DOHH2 (cell line): Measurements from ENCODE around the gene CCDC85B.

Source experiments
- H3F3A ChIP-seq: fragments of 200-600 bp; sonication (generic), shearing (Covaris generic); 2 replicates; pipeline ENCODE4 v1.6.0; 2016; ENCODE audit warnings: antibody characterized with exemption, mild to moderate bottlenecking; ENCODE audit not compliant: control insufficient read depth, insufficient read depth
- H3K27ac ChIP-seq: fragments of 200-600 bp; sonication (generic); 2 replicates; pipeline ENCODE4 v1.5.1; 2014; ENCODE audit warnings: low read depth, mild to moderate bottlenecking, low read length, moderate library complexity
- H3K27me3 ChIP-seq: fragments of 200-600 bp; sonication (generic); 2 replicates; pipeline ENCODE4 v1.6.1; 2014; ENCODE audit warnings: mild to moderate bottlenecking, low read length, mixed read lengths; ENCODE audit not compliant: control insufficient read depth
- H3K36me3 ChIP-seq: fragments of 200-600 bp; sonication (generic); 2 replicates; pipeline ENCODE4 v1.6.1; 2014; ENCODE audit warnings: mild to moderate bottlenecking, low read length, moderate library complexity, mixed read lengths; ENCODE audit not compliant: control insufficient read depth
- H3K4me1 ChIP-seq: fragments of 200-600 bp; sonication (generic); 2 replicates; pipeline ENCODE4 v1.6.1; 2014; ENCODE audit warnings: mild to moderate bottlenecking, low read length, mixed read lengths; ENCODE audit not compliant: control insufficient read depth
- H3K4me2 ChIP-seq: fragments of 200-600 bp; sonication (generic); 2 replicates; pipeline ENCODE4 v1.6.0; 2014; ENCODE audit warnings: mild to moderate bottlenecking, low read length, moderate library complexity
- H3K4me3 ChIP-seq: fragments of 200-600 bp; sonication (generic); 2 replicates; pipeline ENCODE4 v1.5.1; 2014; ENCODE audit warnings: mild to moderate bottlenecking, low read length, mixed read lengths
- H3K79me2 ChIP-seq: fragments of 200-600 bp; sonication (generic); 2 replicates; pipeline ENCODE4 v1.6.1; 2014; ENCODE audit warnings: mild to moderate bottlenecking, low read length, mixed read lengths; ENCODE audit not compliant: control insufficient read depth
- H3K9me2 ChIP-seq: fragments of 200-600 bp; sonication (generic); replicated peaks from 2 replicates; pipeline ENCODE4 v1.6.1; 2014; ENCODE audit warnings: mild to moderate bottlenecking, low read length, mixed read lengths; ENCODE audit not compliant: control insufficient read depth
- H3K9me3 ChIP-seq: fragments of 200-600 bp; sonication (generic); 2 replicates; pipeline ENCODE4 v1.6.1; 2014; ENCODE audit warnings: antibody characterized with exemption, low read length, mixed read lengths; ENCODE audit not compliant: control insufficient read depth, insufficient read depth
- H4K20me1 ChIP-seq: fragments of 200-600 bp; sonication (generic); 2 replicates; pipeline ENCODE4 v1.6.0; 2014; ENCODE audit warnings: low read depth, mild to moderate bottlenecking, antibody characterized with exemption, low read length, moderate library complexity; ENCODE audit not compliant: control insufficient read depth, insufficient read depth
- CTCF ChIP-seq: fragments of 200-600 bp; sonication (generic); IDR thresholded peaks from one replicate; pipeline ENCODE4 v1.5.1; 2014; ENCODE audit warnings: antibody characterized with exemption, mild to moderate bottlenecking, low read depth, low read length; ENCODE audit not compliant: poor library complexity, severe bottlenecking
- EZH2phosphoT487 ChIP-seq: fragments of 200-600 bp; sonication (generic); IDR thresholded peaks from 2 replicates; pipeline ENCODE4 v1.6.1; 2017; ENCODE audit warnings: borderline replicate concordance, mild to moderate bottlenecking, antibody characterized with exemption, low read length, moderate library complexity, mixed read lengths

The CCDC85B gene

GRCh38 chr11:65919141-65919572, 28.7 kb downstream of the CCDC85B start, which contains the start of gene DRAP1:
TSS of gene DRAP1 (plus strand) at chr11:65919426. CDS start at chr11:65919502, 76 bp downstream.
- Histone ChIP-seq H3K79me2 (peaks cover 22% of the 10 kb centered on the region), H3F3A (no peaks in the 10 kb centered on the region), H4K20me1 (no peaks in the 10 kb centered on the region)

GRCh38 chr11:65919573-65920371, 29.3 kb downstream of the CCDC85B start:
- H3K9me3 ChIP-seq = no peaks in the 10 kb centered on the region
- peaks cover 22% of the 10 kb centered on the region for H3K79me2 ChIP-seq
- H3K27me3 ChIP-seq = no peaks in the 10 kb centered on the region
- H3F3A ChIP-seq = no peaks in the 10 kb centered on the region
- no peaks in the 10 kb centered on the region for H3K9me2 ChIP-seq
- H3K4me1 ChIP-seq = peaks cover 23% of the 10 kb centered on the region
- peak overlapping the region; percentile 82 for H3K4me3 ChIP-seq
- H4K20me1 ChIP-seq = no peaks in the 10 kb centered on the region
- TF ChIP-seq CTCF (no peak), EZH2phosphoT487 (no peak)
- H3K36me3 ChIP-seq = peaks cover 4% of the 10 kb centered on the region; the same call in 1 of the 2 replicates
- H3K27ac ChIP-seq = no peak overlapping the region
- peak overlapping the region; percentile 77 for H3K4me2 ChIP-seq

More at GRCh38 chr11:65919141-65919572, 28.7 kb downstream of the CCDC85B start, which contains the start of gene DRAP1:
- Histone ChIP-seq H3K36me3 (peaks cover 4% of the 10 kb centered on the region; the same call in 1 of the 2 replicates), H3K4me3 (peak within 1 kb of the TSS; percentile 91), H3K27ac (no peak within 1 kb of the TSS; the same call in 1 of the 2 replicates), H3K9me2 (no peaks in the 10 kb centered on the region), H3K27me3 (no peaks in the 10 kb centered on the region), H3K4me2 (peak within 1 kb of the TSS; percentile 90), H3K4me1 (peaks cover 23% of the 10 kb centered on the region), H3K9me3 (no peaks in the 10 kb centered on the region)
- TF ChIP-seq CTCF (no peak), EZH2phosphoT487 (no peak)

- TF ChIP-seq EZH2phosphoT487 = no peak
- TF ChIP-seq CTCF = no peak
- Histone ChIP-seq H3K27me3 (no peaks in the 10 kb centered on the region), H3F3A (no peaks in the 10 kb centered on the region), H4K20me1 (no peaks in the 10 kb centered on the region), H3K27ac (no peak overlapping the region), H3K9me3 (no peaks in the 10 kb centered on the region), H3K9me2 (no peaks in the 10 kb centered on the region), H3K36me3 (peaks cover 4% of the 10 kb centered on the region; the same call in 1 of the 2 replicates), H3K4me1 (peaks cover 23% of the 10 kb centered on the region), H3K4me3 (peak overlapping the region; percentile 82), H3K4me2 (peak overlapping the region; percentile 77), H3K79me2 (peaks cover 22% of the 10 kb centered on the region)
Observed at GRCh38 chr11:65920372-65920802, 29.9 kb downstream of the CCDC85B start.
